Esophagus muscularis mucosa (tissue), 4 donors: ENCODE data around the gene CDC42BPA. TPM values are rescaled to one million over a fixed set of nuclear protein-coding genes. Genes with fewer than 3 reads are reported as not detected.

Source experiments
- DNase-seq: peaks from one replicate; pipeline ENCODE4 v3.0.0-alpha.2; 2017; ENCODE audit errors: extremely low spot score
- H3K27ac ChIP-seq, 4 donors: fragments of 200-600 bp; sonication (generic); replicated peaks in 1 of 4; 1 replicate in 3 of 4; 2 replicates in 1 of 4; pipeline ENCODE4 v1.5.1; 2016 to 2019; ENCODE audit warnings: mild to moderate bottlenecking in 1 of 4
- H3K27me3 ChIP-seq, 4 donors: fragments of 200-600 bp; sonication (generic); one replicate each; pipeline versions ENCODE4 v1.5.1 to v1.6.0; 2016 to 2019
- H3K36me3 ChIP-seq, 4 donors: fragments of 200-600 bp; sonication (generic); one replicate each; pipeline ENCODE4 v1.5.1; 2016 to 2019
- H3K4me1 ChIP-seq, 4 donors: fragments of 200-600 bp; sonication (generic); one replicate each; pipeline ENCODE4 v1.5.1; 2016 to 2019
- H3K4me3 ChIP-seq, 4 donors: fragments of 200-600 bp; sonication (generic); 1 replicate in 2 of 4; 2 replicates in 2 of 4; pipeline ENCODE4 v1.5.1; 2016 to 2019; ENCODE audit warnings: mild to moderate bottlenecking in 4 of 4, moderate library complexity in 1 of 4
- H3K9me3 ChIP-seq, 4 donors: fragments of 200-600 bp; sonication (generic); 1 replicate in 3 of 4; 2 replicates in 1 of 4; pipeline ENCODE4 v1.5.1; 2016 to 2019
- EP300 ChIP-seq: sonication (generic); formaldehyde crosslinking; IDR thresholded peaks from one replicate; pipeline ENCODE4 v1.6.1; 2017; ENCODE audit warnings: antibody characterized with exemption
- POLR2A ChIP-seq: fragments of 450-650 bp; IDR thresholded peaks from one replicate; pipeline ENCODE4 v1.6.1; 2017; ENCODE audit warnings: antibody characterized with exemption, moderate library complexity, mild to moderate bottlenecking, low read depth
- POLR2AphosphoS5 ChIP-seq, 2 donors: sonication (generic); formaldehyde crosslinking; IDR thresholded peaks; one replicate each; pipeline ENCODE4 v1.6.1; 2017; ENCODE audit warnings: antibody characterized with exemption in 2 of 2
- WGBS: methylation state at CpG from one replicate; pipeline ENCODE4 v1.1.5; 2018; 5-methylcytosine and 5-hydroxymethylcytosine counted together
- intact Hi-C: fragments of 100-400 bp; cut with DNase I; formaldehyde crosslinking; loops from one replicate; pipeline ENCODE4 v1.15.1; 2023
- total RNA-seq, 4 donors: library from RNA; depleted of rRNA; stranded (reverse); fragments of >200 nt; gene quantifications; one replicate each; pipeline versions ENCODE4 v1.1.0 to v1.2.1, GENCODE V29; 2016
- TF ChIP-seq, protein P1 (sequence below), 3 experiments: fragments of 200-600 bp in 2 of 3; fragments of 450-650 bp in 1 of 3; sonication (generic) in 2 of 3; IDR thresholded peaks; one replicate each; pipeline ENCODE4 v1.5.1; 2017 to 2019; ENCODE audit warnings: antibody characterized with exemption in 3 of 3, mild to moderate bottlenecking in 2 of 3, moderate library complexity in 1 of 3

The CDC42BPA gene
- total RNA-seq, 4 donors from 2014 or later, result 59.5 to 72.2 (median 69.7) TPM

GRCh38 chr1:226953175-226953800 is 365.0 kb downstream of the CDC42BPA start:
- intact Hi-C loops, result no loop called here
- no peak for DNase-seq
- H3K27ac ChIP-seq, result peak overlapping the region; percentile 10 to 55 (median 38)

DNA sequence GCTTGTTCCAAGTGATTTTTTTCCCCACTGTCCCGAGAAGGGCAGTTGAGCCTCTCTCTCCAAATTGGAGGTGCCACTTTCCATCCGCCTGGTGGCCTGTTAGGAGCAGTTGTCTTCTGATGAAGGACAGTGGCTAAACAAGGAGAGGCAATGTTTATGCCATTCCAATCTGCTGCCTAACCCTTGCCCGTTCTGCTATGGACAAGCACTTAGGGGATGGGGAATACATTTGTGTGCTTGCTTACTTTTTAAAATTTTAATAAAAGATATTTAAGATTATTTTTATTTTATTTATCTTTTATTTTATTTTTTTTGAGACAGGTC is 366.2 kb downstream of the CDC42BPA start:
- H3K4me3 ChIP-seq, result no peak overlapping the region
- 77% methylated on average over 3 of the region's 3 CpGs for WGBS
- TF ChIP-seq POLR2A, result no peak
- TF ChIP-seq, protein P1, sequence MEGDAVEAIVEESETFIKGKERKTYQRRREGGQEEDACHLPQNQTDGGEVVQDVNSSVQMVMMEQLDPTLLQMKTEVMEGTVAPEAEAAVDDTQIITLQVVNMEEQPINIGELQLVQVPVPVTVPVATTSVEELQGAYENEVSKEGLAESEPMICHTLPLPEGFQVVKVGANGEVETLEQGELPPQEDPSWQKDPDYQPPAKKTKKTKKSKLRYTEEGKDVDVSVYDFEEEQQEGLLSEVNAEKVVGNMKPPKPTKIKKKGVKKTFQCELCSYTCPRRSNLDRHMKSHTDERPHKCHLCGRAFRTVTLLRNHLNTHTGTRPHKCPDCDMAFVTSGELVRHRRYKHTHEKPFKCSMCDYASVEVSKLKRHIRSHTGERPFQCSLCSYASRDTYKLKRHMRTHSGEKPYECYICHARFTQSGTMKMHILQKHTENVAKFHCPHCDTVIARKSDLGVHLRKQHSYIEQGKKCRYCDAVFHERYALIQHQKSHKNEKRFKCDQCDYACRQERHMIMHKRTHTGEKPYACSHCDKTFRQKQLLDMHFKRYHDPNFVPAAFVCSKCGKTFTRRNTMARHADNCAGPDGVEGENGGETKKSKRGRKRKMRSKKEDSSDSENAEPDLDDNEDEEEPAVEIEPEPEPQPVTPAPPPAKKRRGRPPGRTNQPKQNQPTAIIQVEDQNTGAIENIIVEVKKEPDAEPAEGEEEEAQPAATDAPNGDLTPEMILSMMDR (IDR thresholded peaks at IDR 0.05), result no peak
- no peak for TF ChIP-seq EP300
- TF ChIP-seq POLR2AphosphoS5 (IDR thresholded peaks at IDR 0.05), result no peak
- peaks cover 0 to 8% (median 3%) of the 10 kb centered on the region in 4 donors for H3K9me3 ChIP-seq
- no peak for DNase-seq
- H3K4me1 ChIP-seq, result peaks cover 11 to 59% (median 46%) of the 10 kb centered on the region in 4 donors
- no peak overlapping the region for H3K27ac ChIP-seq
- intact Hi-C loops, result no loop called here
- H3K36me3 ChIP-seq, result peaks cover 0 to 4% (median 0%) of the 10 kb centered on the region in 4 donors
- no peaks in the 10 kb centered on the region for H3K27me3 ChIP-seq

More at GRCh38 chr1:226953175-226953800, 365.0 kb downstream of the CDC42BPA start:
- Histone ChIP-seq H3K9me3 (peaks cover 0 to 1% (median 0%) of the 10 kb centered on the region in 4 donors), H3K36me3 (peaks cover 0 to 4% (median 0%) of the 10 kb centered on the region in 4 donors), H3K4me1 (peaks cover 15 to 64% (median 53%) of the 10 kb centered on the region in 4 donors), H3K27me3 (no peaks in the 10 kb centered on the region), H3K4me3 (no peak overlapping the region)
- WGBS, result 88% methylated on average over 11 of the region's 11 CpGs
- TF ChIP-seq POLR2A, result no peak
- TF ChIP-seq POLR2AphosphoS5 (IDR thresholded peaks at IDR 0.05), result peak in 1 of 2 donors; percentile 70

- Histone ChIP-seq H3K27ac (no peak overlapping the region), H3K27me3 (no peaks in the 10 kb centered on the region), H3K4me1 (peaks cover 17 to 64% (median 52%) of the 10 kb centered on the region in 4 donors), H3K9me3 (peaks cover 0 to 8% (median 3%) of the 10 kb centered on the region in 4 donors), H3K4me3 (no peak overlapping the region), H3K36me3 (peaks cover 0 to 4% (median 0%) of the 10 kb centered on the region in 4 donors)
- DNase-seq, result no peak
- WGBS, result 90% methylated on average over 11 of the region's 12 CpGs
- no peak for TF ChIP-seq EP300
- no peak for TF ChIP-seq POLR2A
- no peak for TF ChIP-seq POLR2AphosphoS5 (IDR thresholded peaks at IDR 0.05)
- TF ChIP-seq, protein P1 (IDR thresholded peaks at IDR 0.05), result no peak
- intact Hi-C loops, result no loop called here
These were observed 366.8 kb downstream of the CDC42BPA start for GRCh38 chr1:226951286-226952117.

- Histone ChIP-seq H3K27ac (no peak overlapping the region), H3K27me3 (no peaks in the 10 kb centered on the region), H3K36me3 (peaks cover 0 to 4% (median 0%) of the 10 kb centered on the region in 4 donors), H3K4me3 (no peak overlapping the region), H3K9me3 (peaks cover 0 to 8% (median 3%) of the 10 kb centered on the region in 4 donors), H3K4me1 (peaks cover 23 to 71% (median 58%) of the 10 kb centered on the region in 4 donors)
- TF ChIP-seq, protein P1 (IDR thresholded peaks at IDR 0.05), result no peak
- TF ChIP-seq POLR2A, result no peak
- no peak for TF ChIP-seq POLR2AphosphoS5 (IDR thresholded peaks at IDR 0.05)
- TF ChIP-seq EP300, result no peak
- no peak for DNase-seq
- intact Hi-C loops, result no loop called here
- WGBS, result 77% methylated on average over 6 of the region's 6 CpGs
These were observed 367.4 kb downstream of the CDC42BPA start for GRCh38 chr1:226950871-226951270.

GRCh38 chr1:226950316-226950715 is 368.0 kb downstream of the CDC42BPA start:
- no peak for TF ChIP-seq POLR2A
- no peak for TF ChIP-seq EP300
- TF ChIP-seq, protein P1 (IDR thresholded peaks at IDR 0.05), result no peak
- no peak for TF ChIP-seq POLR2AphosphoS5 (IDR thresholded peaks at IDR 0.05)
- WGBS, result 94% methylated on average over 1 of the region's 1 CpG
- Histone ChIP-seq H3K36me3 (peaks cover 0 to 4% (median 0%) of the 10 kb centered on the region in 4 donors), H3K9me3 (peaks cover 0 to 8% (median 3%) of the 10 kb centered on the region in 4 donors), H3K27me3 (no peaks in the 10 kb centered on the region), H3K4me1 (peaks cover 29 to 76% (median 64%) of the 10 kb centered on the region in 4 donors), H3K4me3 (no peak overlapping the region), H3K27ac (no peak overlapping the region)
- DNase-seq, result no peak
- intact Hi-C loops, result no loop called here
